ENCODE measurements around the gene TRAPPC2B.

Gene TRAPPC2B

GRCh38 chr19:57334191-57334590 is 29.2 kb upstream of the TRAPPC2B start:
- no peak overlapping the region for H3K4me2 ChIP-seq (ENCODE audit: low read length)
- no peaks in the 10 kb centered on the region for H3K4me1 ChIP-seq (ENCODE audit: insufficient read depth, low read length, severe bottlenecking)
- H3K27me3 ChIP-seq (ENCODE audit: insufficient read depth, low read length): no peaks in the 10 kb centered on the region
- no peaks in the 10 kb centered on the region for H3K9me2 ChIP-seq (ENCODE audit: low read depth, low read length)
- no peaks in the 10 kb centered on the region for H3F3A ChIP-seq (ENCODE audit: insufficient read depth, low read length)
- no peak overlapping the region for H3K9ac ChIP-seq (ENCODE audit: low read length)
- H2AFZ ChIP-seq (ENCODE audit: low read length): no peak overlapping the region
- TF ChIP-seq EZH2 (IDR thresholded peaks at IDR 0.05; ENCODE audit: borderline replicate concordance, low read length) (no peak), CTCF (IDR thresholded peaks at IDR 0.05; ENCODE audit: low read length) (no peak)
- no peaks in the 10 kb centered on the region for H3K79me2 ChIP-seq (ENCODE audit: insufficient read depth, low read length)
- H3K9me3 ChIP-seq (ENCODE audit: low read length): no peaks in the 10 kb centered on the region
- H3K36me3 ChIP-seq (ENCODE audit: insufficient read depth, low read length): peaks cover 24% of the 10 kb centered on the region
- no peak overlapping the region for H3K27ac ChIP-seq (ENCODE audit: low read depth, low read length, poor library complexity, severe bottlenecking)
- H3K4me3 ChIP-seq (ENCODE audit: low read depth, low read length, poor library complexity, severe bottlenecking): no peak overlapping the region
- no peaks in the 10 kb centered on the region for H4K20me1 ChIP-seq (ENCODE audit: insufficient read depth, low read length)

- H3K4me2 ChIP-seq (ENCODE audit: low read length): no peak overlapping the region
- H3K79me2 ChIP-seq (ENCODE audit: insufficient read depth, low read length): no peaks in the 10 kb centered on the region
- H3K9ac ChIP-seq (ENCODE audit: low read length): no peak overlapping the region
- TF ChIP-seq EZH2 (IDR thresholded peaks at IDR 0.05; ENCODE audit: borderline replicate concordance, low read length): no peak
- TF ChIP-seq CTCF (IDR thresholded peaks at IDR 0.05; ENCODE audit: low read length): no peak
- no peaks in the 10 kb centered on the region for H3K9me3 ChIP-seq (ENCODE audit: low read length)
- no peaks in the 10 kb centered on the region for H3K36me3 ChIP-seq (ENCODE audit: insufficient read depth, low read length)
- no peaks in the 10 kb centered on the region for H3F3A ChIP-seq (ENCODE audit: insufficient read depth, low read length)
- no peak overlapping the region for H3K4me3 ChIP-seq (ENCODE audit: low read depth, low read length, poor library complexity, severe bottlenecking)
- H3K9me2 ChIP-seq (ENCODE audit: low read depth, low read length): no peaks in the 10 kb centered on the region
- H3K27ac ChIP-seq (ENCODE audit: low read depth, low read length, poor library complexity, severe bottlenecking): no peak overlapping the region
- no peak overlapping the region for H2AFZ ChIP-seq (ENCODE audit: low read length)
- H3K27me3 ChIP-seq (ENCODE audit: insufficient read depth, low read length): no peaks in the 10 kb centered on the region
- H4K20me1 ChIP-seq (ENCODE audit: insufficient read depth, low read length): no peaks in the 10 kb centered on the region
- H3K4me1 ChIP-seq (ENCODE audit: insufficient read depth, low read length, severe bottlenecking): no peaks in the 10 kb centered on the region
Observed at GRCh38 chr19:57338877-57339276, 24.5 kb upstream of the TRAPPC2B start.

GRCh38 chr19:57342582-57342981 is 20.8 kb upstream of the TRAPPC2B start:
- Histone ChIP-seq H3K79me2 (ENCODE audit: insufficient read depth, low read length) (no peaks in the 10 kb centered on the region), H3K9me2 (ENCODE audit: low read depth, low read length) (no peaks in the 10 kb centered on the region), H3K27ac (ENCODE audit: low read depth, low read length, poor library complexity, severe bottlenecking) (no peak overlapping the region), H4K20me1 (ENCODE audit: insufficient read depth, low read length) (no peaks in the 10 kb centered on the region), H3K36me3 (ENCODE audit: insufficient read depth, low read length) (no peaks in the 10 kb centered on the region), H3K9me3 (ENCODE audit: low read length) (no peaks in the 10 kb centered on the region), H3K4me1 (ENCODE audit: insufficient read depth, low read length, severe bottlenecking) (no peaks in the 10 kb centered on the region), H3K27me3 (ENCODE audit: insufficient read depth, low read length) (no peaks in the 10 kb centered on the region), H3F3A (ENCODE audit: insufficient read depth, low read length) (no peaks in the 10 kb centered on the region), H3K4me2 (ENCODE audit: low read length) (no peak overlapping the region), H2AFZ (ENCODE audit: low read length) (no peak overlapping the region), H3K4me3 (ENCODE audit: low read depth, low read length, poor library complexity, severe bottlenecking) (no peak overlapping the region), H3K9ac (ENCODE audit: low read length) (no peak overlapping the region)
- TF ChIP-seq EZH2 (IDR thresholded peaks at IDR 0.05; ENCODE audit: borderline replicate concordance, low read length) (no peak), CTCF (IDR thresholded peaks at IDR 0.05; ENCODE audit: low read length) (no peak)
